ENCODE results near the gene GLB1L3.
A peak's percentile ranks its signal among the peaks of the same experiment; 100 is the strongest.

The GLB1L3 gene

DNA sequence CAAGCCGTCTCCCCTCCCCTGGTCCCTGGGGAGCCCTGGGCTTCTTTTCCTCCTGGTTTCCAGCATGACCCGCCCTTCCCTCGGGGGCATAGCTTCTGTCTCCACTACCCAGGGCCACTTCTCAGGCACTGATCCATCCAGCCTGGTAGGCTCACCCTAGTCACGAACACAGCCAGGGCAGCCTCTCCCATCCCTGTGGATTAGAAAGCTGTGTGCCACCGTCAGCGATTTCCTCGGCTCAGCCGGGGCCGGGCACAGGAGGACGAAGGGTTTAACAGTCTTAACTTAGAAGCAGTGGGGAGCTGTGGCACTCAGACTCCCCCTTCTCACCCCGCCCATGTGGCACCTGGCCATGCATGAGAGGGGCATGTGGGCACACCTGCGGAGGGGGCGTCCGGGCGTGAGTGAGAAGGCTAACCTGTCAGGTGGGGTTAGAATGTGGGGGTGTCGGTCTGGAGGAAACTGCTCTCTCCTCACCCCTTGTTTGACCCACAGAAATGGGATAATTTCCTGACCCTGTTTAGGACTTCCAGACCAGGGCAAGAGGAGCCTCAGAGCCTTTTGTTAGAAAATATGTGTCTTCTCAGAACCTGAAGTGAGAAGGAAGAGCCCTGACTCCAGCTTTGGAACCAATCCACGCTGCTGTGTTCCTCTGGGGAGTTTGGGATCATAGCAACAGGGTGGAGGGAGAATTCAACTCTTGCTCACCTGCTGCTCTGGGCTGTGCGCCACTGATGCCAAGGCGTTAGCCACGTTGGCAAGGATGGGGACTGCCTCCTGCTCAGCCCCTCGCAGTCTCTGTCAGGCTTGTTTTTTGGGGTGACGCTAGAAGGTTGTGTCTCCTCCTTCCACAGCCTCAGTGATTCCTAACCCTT is 70.2 kb downstream of the GLB1L3 start:
- DNase-seq: no peak

DNA sequence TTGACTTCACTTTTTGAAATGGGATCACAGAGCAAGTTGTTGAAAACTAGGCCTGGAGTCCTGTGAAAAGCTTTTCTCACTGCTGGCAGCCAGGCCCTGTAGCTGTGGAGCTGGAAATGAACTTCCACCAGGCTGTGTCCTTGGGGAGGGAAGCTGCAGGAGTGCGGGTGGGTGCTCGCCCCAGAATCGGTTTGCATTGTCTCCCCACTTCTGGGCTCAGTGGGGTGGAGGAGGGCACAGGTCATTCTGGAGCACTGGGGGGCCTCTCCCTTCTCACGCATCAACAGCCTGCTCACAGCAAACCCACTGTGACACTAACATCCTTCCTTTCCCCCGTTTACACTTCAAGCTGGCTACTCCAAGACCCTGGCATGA is 70.8 kb downstream of the GLB1L3 start:
- DNase-seq: no peak

DNA sequence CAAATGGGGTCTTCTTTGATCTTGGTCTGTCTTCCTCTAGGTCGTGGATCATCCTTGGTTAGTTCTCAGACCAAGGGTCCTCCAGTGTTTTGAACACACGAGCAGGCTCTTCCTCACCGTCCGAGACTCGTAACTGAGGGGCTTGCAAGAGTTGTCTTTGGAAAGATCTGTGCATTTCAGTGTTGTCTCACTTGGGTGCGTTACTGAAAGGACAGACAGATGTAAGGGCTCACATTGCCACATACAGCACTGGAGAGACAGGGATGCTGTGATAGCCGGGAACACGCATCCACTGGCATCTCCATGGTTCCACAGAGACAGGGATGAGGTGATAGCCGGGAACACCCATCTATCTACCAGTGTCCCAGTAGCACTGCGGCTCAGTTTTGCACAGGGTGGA is 71.3 kb downstream of the GLB1L3 start:
- no peak for DNase-seq

DNA sequence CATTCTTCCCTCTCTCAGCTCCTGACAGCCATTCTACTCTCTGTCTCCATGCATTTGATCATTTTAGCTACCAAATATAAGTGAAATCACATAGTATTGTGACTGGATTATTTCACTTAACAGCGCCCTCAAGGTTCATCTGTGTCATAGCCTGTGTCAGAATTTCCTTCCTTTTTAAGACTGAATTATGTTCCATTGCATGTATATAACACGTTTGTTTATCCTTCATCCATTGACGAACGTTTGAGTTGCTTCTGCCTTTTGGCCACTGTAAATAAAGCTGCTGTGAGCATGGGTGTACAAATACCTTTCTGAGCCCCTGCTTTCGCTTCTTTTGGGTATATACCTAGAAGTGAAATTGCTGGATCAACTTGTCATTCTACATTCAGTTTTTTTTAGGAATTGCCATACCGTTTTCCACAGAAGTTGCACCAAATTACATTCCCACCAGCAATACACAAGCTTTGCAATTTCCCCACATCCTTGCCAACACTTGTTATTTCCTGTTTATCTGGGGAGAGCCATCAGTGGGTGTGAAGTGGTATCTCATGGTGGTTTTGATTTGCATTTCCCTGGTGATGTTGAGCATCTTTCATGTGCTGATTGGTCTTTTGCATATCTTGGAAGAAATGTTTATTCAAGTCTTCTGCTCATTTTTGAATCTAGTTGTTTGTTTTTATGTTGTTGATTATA is 73.1 kb downstream of the GLB1L3 start:
- peak in 1 of 2 donors; percentile 45 for DNase-seq

DNA sequence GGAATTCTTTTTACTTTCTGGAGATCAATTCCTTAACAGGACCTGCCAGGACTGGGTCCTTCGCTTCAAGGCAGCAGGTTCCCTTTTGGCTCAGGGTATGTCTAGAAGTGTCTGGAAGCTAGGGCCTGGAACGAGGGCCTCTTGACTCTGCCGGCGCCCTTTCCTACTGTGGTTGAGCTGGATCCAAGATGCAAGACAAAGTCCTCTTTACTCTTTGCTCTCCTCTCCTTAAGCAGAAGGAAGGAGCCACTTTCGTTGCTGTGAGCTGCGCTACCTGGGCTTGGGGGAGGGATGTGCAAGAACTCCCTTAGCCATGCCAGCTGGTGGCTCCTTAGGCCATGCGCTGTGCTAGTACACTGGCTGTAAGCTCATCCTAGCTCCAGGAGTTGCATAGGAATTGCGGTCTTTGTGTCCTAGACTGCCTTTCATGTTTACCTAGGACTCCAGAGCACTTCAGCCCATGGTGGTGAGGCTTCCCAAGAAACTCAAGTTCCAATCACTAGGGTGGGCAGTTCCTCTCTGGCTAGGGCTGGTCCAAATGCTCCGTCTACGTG is 73.7 kb downstream of the GLB1L3 start:
- no peak for DNase-seq

DNA sequence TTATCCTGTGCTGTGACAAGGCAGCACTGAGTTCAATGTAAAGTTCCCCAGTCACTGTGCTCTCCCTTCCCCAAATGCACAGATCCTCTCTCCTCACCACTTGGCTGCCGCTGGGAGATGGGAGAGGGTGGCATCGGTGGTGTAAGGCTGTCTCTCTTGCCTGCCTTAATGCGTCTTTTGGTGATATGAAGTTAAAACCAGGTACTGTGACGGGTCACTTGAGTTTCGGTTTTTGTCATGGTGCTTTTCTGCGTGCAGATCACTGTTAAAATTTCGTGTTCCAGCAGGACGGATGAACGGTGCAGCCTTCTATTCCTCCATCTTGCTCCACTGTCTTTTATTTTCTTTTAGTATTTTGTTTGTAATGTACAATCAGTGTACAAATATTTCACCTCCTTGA is 74.2 kb downstream of the GLB1L3 start:
- DNase-seq: no peak

DNA sequence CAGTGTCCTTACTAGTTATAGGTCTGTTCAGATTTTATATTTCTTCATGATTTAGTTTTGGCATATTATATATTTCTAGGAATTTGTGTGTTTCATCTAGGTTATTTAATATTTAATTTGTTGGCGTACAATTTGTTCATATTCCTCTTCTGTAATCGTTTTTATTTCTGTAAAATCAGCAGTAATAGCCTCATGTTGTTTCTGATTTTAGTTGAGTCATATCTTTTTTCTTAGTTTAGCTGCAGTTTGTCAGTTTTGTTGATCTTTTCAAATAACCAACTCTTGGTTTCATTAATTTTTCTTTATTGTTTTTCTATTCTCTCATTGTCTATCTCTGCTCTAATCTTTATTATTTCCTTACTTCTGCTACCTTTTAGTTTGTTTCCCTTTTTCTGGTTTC is 75.9 kb downstream of the GLB1L3 start:
- DNase-seq: no peak

DNA sequence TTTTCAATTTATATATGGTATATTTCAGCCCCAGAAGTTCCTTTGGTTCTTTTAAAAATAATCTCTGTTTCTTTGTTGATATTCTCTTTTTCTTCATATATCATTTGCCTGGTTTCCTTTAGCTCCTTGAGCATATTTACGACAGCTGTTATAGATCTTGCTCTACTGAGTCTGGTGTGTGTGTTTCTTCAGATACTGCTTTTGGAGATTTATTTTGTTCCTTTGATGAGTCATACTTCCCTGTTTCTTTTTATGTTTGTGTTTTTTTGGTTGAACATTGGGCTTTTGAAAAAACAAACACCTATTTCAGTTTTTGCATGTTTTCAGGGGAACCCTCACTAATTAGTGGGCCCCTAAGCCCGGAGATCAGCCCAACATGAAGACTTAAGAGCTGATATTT is 79.0 kb downstream of the GLB1L3 start:
- DNase-seq: no peak

DNA sequence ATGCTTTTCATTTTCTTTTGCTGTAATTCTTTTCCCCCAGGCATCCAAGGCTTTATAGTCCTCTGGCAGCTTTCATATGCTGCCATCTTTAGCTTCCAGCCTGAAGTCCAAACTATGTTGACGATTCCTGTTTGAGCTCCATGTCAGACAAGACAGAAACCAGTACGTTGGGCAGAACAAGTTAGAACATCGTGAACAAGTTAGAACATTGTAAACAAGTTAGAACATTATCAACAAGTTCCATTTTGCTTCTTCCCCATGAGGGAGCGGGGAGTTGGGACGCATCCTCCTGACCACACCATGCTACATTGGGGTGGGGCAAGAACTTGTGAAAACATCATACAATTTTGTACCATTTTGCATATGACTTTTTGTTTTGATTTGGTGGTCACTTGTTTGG is 79.5 kb downstream of the GLB1L3 start:
- DNase-seq: no peak

DNA sequence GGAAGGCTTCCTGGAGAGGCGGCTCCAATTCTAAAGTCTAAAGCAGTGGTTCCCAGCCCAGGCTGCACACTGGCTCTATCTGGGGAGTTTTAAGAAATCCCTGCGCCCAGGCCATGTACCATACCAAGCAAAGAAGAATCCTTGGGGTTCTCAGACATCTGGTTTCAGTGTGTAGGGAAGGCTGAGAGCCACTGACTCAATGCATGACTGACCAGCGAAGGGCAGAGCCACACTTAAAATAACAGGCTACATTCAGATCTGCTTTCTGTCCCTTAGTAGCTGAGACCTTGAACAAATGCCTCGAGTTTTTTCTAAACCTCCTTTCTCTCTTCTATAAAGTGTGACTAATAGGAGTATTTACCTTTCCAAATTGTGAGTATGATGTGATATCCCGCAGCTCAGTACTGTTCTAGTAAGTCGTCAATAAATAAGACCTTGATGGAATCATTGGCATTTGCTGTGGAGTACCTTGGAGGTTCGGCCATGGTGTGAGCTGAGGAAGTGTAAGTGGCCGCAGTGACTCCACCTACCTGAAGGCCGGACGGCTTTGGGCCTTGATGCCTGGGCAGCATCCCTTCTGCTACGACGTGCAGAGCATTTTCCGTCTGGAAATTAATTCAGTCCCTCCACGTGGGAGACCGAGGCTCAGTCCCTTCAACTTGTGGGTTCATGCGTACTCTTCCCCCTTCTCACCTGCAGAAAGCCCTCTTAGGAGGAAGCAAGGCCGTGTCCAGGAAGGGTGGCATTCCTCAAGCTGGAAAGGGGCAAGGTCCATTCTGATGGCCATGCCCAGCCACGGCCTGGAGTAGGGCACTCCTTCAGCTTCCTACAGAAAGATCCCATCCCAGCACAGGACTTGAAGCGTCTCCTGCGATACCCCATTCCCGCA is 80.7 kb downstream of the GLB1L3 start:
- no peak for DNase-seq

DNA sequence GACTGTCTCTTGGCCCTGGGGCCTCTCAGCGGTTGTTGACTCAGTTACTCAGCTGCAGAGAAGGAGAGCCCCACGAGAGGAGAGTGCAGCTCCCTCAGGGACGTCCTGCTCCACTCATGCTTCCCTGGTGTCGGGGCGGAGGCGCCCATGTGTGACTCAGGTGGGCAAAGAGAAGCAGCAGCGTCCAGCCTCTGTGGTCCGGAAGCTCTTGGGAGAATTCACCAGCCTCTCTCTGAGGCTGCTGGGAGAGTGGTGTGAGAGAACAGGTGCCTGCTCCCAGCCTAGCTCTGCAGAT is 81.3 kb downstream of the GLB1L3 start:
- no peak for DNase-seq

DNA sequence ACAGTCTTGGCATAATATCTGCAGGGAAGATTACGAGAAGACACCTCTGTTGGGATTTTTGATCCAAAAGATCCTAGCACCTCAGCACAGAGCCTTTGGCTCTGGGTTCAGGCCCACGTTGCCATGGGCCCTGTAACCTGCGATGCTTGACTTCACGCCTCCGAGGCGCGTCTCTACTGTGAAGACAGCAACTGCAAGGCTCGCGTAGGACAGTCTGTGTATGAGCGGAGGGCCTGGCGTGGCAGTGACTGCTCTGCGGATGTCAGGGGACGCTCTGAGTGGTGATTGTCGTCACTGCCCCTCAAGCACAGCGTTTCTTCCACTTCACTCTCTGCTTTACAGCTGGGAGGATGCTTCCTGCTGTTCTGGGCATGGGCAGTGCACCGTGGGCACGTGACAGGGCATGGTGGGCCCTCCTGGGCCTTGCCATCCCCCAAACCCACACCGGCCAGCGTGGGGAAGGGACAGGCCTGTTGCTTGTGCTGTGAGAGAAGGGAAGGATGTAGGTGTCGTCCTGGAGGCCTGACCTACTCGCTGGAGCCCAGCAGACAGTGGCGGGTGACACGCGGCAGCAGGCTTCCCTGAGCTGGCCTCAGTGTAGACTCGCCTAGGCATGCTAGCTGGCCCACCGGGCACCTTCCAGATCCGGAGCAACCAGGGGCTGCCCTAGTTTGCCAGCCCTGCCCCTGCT is 82.1 kb downstream of the GLB1L3 start:
- no peak for DNase-seq

DNA sequence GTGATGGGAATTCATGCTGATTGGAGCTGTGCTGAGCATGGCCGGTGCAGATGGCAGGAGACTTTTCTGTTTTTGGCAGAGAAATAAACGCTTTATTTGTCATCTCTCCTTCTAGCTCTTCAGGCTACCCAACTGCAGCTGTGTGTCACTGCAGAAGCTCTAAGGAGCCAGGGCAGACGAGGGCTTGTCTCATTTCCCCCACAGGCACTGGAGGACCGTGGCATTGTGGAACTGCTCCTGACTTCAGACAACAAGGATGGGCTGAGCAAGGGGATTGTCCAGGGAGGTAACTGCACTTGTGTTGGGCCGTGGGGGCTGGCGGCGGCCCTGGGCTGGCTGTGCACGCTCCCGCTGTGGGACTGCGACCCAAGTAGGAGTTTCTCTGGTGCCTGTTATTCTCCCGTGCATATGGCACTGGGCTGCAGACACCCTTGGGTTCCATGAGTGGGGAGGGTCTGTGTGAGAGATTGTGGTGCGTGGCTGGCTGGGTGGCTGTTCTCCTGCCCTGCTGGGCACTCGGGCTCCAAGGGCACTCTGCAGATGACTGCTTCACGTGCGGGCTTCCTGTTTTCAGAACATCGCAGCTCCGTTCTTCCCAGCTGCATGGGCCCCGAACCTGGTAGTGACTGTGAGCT is 82.8 kb downstream of the GLB1L3 start:
- DNase-seq: no peak

DNA sequence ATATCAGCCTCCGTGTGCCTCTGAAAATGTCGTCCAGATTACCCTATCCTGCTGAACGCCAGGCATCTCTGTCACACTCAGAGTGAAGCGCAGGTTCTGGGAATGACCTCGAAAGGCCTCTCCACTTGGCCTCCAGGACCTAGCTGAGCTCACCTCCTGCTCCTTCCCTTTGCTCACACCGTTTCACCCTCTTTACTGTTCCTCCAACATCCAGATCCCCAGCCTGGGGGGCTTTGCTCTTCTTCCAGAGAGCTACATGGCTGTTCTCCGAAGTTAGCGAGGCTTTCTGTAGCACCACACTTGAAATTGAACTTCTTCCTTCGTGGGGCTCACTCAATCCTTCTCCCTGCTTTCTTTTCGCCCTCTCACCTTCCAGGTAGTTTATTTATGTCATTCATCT is 83.5 kb downstream of the GLB1L3 start:
- no peak for DNase-seq

DNA sequence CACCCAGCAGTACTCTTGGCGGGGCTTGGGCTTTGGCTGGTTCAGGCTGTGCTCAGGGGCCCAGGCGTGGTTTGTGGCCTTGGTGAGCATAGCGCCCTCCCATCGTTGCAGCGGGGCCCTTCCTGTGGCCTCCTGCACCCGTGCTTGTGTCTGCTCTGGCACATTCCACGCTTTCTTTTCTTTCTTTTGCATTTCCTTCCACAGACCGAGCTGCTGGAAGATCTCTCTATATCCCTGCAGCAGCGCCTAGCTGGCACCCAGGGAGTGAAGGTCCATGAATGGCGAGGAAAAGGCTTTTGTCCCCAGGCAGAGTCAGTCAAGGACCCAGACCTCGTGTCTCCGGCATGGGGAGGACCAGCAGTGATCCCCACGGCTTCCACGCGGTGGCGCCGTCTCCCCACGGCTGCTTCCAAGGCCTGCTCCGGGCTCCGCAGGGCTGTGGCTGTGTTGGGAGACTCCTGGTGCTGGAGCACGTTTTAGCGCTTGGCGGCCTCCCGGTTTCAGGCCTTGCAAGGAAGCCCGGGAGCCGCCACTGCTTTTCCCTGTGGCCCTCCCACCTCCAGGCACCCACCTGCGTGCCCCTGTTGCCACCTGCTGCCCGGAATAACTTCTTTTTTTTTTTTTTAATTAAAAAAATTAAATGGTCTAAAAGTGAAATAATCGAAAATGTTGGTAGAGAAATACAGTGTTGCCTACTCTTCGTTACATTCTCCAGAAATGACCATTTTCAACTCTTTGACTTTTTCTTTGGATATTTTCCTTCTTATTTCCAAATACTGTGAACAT is 84.1 kb downstream of the GLB1L3 start:
- DNase-seq: peak; percentile 55 to 71

DNA sequence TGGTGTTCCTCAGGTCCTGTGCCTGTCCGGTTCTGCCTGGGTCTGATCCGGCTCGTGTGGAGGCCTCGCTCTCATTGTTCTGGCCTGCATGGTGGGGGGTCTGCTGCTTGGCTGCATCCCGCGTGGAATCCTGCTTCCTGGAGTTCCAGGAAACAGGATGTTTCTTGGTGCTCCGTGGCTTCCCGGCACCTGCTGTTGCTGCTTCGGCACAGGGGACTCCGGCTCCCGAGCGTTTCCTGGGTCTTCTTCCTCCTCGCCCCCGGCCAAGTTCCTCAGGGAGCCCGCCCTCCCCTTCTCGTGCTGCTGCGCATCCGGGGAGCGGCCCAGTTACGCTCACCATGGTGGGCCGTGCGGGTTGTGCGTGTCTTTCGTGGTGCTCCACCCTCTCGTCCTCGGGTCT is 85.5 kb downstream of the GLB1L3 start:
- no peak for DNase-seq

DNA sequence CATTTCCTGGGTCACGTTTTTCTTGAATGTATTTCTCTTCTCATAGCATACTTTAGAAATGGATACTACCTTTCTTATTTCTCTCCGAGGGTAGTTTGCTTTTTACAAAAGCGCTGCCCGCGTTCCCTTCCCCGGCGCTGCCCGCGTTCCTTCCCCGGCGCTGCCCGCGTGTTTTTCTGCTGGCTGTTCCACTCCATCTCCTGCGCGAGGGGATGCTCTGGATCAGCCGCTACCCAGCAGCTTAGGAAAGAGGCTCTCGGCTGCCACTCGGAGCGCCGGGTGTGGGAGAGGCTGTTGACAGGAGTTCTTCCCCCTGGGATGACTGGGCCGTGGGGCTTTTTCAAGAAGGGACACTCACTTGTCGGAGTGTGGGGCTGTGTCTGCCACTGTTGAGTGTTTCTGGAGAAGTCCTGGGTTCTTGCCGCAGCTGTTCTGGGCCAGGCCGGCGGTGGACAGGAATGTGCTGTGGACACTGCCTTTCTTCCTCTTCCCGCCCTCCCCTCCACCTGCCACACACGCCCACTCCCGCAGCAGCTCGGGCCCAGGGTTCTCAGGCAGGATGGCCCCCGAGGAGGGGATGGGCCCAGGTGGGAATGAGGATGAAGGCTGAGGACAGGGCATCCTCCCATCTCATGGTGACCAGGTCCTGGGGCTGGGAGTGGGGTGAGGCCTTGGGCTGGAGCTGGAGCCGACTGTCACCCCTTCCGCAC is 86.2 kb downstream of the GLB1L3 start:
- DNase-seq: no peak

DNA sequence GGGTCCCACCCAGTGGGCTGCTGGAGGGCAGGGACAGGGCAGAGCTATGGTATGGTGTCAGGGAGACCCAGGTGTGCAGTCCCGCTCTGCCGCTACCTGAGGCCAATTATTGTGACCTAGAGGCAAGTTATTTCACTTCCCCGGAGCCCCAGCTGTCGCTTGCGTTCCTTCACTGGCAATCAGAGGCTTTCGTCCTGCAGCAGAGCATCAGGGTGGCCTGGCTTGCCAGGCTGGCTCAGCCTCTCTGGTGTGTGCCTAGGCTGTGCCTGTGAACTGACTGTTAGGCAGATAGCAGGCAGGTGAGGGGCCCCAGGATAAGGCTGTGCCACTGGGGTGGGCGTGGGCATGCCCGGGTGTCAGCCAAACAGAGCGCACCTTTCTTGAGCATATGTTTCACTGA is 87.0 kb downstream of the GLB1L3 start:
- DNase-seq: no peak

DNA sequence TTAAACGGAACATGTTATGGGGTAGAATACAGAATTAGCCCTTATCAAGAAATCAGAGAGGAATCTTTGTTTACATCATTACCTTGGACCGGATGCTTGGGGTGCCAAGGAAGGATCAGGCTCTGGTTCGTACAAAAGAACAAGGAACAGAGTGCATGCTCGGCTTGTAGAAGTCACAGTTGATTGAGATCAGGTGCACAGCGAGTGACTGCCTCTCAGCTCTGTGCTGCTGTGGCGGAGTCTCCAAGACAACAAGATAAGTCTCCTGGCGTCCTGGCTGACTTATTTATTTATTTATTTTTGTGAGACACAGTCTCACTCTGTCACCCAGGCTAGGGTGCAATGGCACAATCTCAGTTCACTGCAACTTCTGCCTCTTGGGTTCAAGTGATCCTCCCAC is 87.4 kb downstream of the GLB1L3 start:
- DNase-seq: no peak

DNA sequence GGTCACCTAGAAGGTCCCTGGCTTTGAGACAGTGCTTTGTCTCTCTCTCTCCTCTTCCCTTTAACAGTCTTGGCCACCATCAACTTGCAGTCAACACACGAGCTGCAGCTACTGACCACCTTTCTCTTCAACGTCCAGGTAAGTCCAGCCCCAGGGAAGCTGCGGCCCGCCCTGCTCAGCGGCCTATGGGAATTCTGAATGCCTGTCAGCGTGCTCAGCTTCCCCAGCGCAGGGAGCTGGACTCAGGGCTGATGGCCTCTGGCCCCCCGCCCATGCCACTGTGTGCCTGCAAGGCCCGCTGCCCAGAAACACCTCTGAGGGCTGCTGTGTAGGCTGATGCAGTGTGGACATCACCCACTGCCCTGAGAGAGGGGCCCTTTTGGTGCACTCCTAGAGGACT is 88.1 kb downstream of the GLB1L3 start:
- no peak for DNase-seq

Data from CD4-positive, alpha-beta T cell treated with Interleukin-1 beta for 1 hour (primary cell).